Fibroblast of lung (primary cell): Measurements from ENCODE around the gene NKAIN2. TPM values are rescaled to one million over a fixed set of nuclear protein-coding genes. Genes with fewer than 3 reads are reported as not detected.
"Not testable (repeated sequence)": the region's sequence is repeated elsewhere in the genome, so short reads cannot be mapped to it uniquely, and the experiment has no call there.

Experiments
- DNase-seq, 2 donors: peaks; one replicate each; pipeline versions ENCODE4 v3.0.0 to v3.0.0-alpha.2; 2010; ENCODE audit warnings: low read depth in 2 of 2
- H2AFZ ChIP-seq: 2 replicates; pipeline ENCODE4 v1.5.1; 2012; ENCODE audit warnings: low read length, control low read depth, inconsistent platforms
- H3K27ac ChIP-seq: 2 replicates; pipeline ENCODE4 v1.5.1; 2011; ENCODE audit warnings: low read length, control low read depth; ENCODE audit not compliant: insufficient read depth
- H3K27me3 ChIP-seq: 2 replicates; pipeline ENCODE4 v1.5.1; 2011; ENCODE audit warnings: mild to moderate bottlenecking, low read length; ENCODE audit not compliant: control insufficient read depth, insufficient read depth
- H3K36me3 ChIP-seq: 2 replicates; pipeline ENCODE4 v1.5.1; 2011; ENCODE audit warnings: low read length; ENCODE audit not compliant: control insufficient read depth, insufficient read depth
- H3K4me1 ChIP-seq: 2 replicates; pipeline ENCODE4 v1.5.1; 2011; ENCODE audit warnings: low read length; ENCODE audit not compliant: control insufficient read depth, insufficient read depth; ENCODE audit errors: extremely low read depth
- H3K4me2 ChIP-seq: 2 replicates; pipeline ENCODE4 v1.5.1; 2011; ENCODE audit warnings: low read length, control low read depth; ENCODE audit not compliant: insufficient read depth; ENCODE audit errors: extremely low read depth
- H3K4me3 ChIP-seq, 4 experiments: fragments of 200-600 bp in 1 of 4; sonication (generic) in 1 of 4; replicated peaks in 1 of 4; 2 replicates each; pipeline ENCODE4 v1.5.1; 2011 to 2016; ENCODE audit warnings: low read length in 4 of 4, low read depth in 3 of 4, mild to moderate bottlenecking in 3 of 4, control low read depth in 2 of 4, inconsistent platforms in 1 of 4, mixed read lengths in 1 of 4; ENCODE audit not compliant: insufficient read depth in 1 of 4; ENCODE audit errors: control extremely low read depth in 1 of 4
- H3K79me2 ChIP-seq: 2 replicates; pipeline ENCODE4 v1.5.1; 2012; ENCODE audit warnings: mild to moderate bottlenecking, low read length, inconsistent platforms; ENCODE audit not compliant: control insufficient read depth, insufficient read depth
- H3K9ac ChIP-seq: 2 replicates; pipeline ENCODE4 v1.5.1; 2011; ENCODE audit warnings: mild to moderate bottlenecking, low read length, control low read depth; ENCODE audit not compliant: insufficient read depth
- H3K9me3 ChIP-seq: 2 replicates; pipeline ENCODE4 v1.5.1; 2012; ENCODE audit warnings: low read depth, low read length; ENCODE audit not compliant: control insufficient read depth, insufficient read depth
- H4K20me1 ChIP-seq: 2 replicates; pipeline ENCODE4 v1.5.1; 2011; ENCODE audit warnings: low read length; ENCODE audit not compliant: control insufficient read depth, insufficient read depth; ENCODE audit errors: extremely low read depth
- EZH2 ChIP-seq: IDR thresholded peaks from 2 replicates; pipeline ENCODE4 v1.5.1; 2012; ENCODE audit warnings: low read length, control low read depth, mild to moderate bottlenecking; ENCODE audit errors: missing control alignments
- polyA plus RNA-seq, 2 donors: library from polyadenylated mRNA; depleted of rRNA in 1 of 2; stranded (reverse) in 1 of 2; unstranded in 1 of 2; fragments of >200 nt; gene quantifications; 2 replicates each; pipeline ENCODE4 v1.2.1, GENCODE V29; 2011 to 2012; ENCODE audit warnings: missing spikeins in 1 of 2
- total RNA-seq: library from RNA; depleted of rRNA; stranded (reverse); fragments of >200 nt; gene quantifications from 2 replicates; pipeline ENCODE4 v1.2.1, GENCODE V29; 2014
- TF ChIP-seq, protein P1 (sequence below), 2 donors: IDR thresholded peaks in 1 of 2; conservative IDR thresholded peaks in 1 of 2; 1 replicate in 1 of 2; 2 replicates in 1 of 2; pipeline ENCODE4 v1.5.1; 2011 to 2012; ENCODE audit warnings: low read length in 2 of 2, control low read depth in 1 of 2, inconsistent platforms in 1 of 2, low read depth in 1 of 2, mild to moderate bottlenecking in 1 of 2

Gene NKAIN2
- total and polyA plus RNA-seq, 2 donors (not counting 1 experiment from before 2014, with no cell fraction given) = not detected

DNA sequence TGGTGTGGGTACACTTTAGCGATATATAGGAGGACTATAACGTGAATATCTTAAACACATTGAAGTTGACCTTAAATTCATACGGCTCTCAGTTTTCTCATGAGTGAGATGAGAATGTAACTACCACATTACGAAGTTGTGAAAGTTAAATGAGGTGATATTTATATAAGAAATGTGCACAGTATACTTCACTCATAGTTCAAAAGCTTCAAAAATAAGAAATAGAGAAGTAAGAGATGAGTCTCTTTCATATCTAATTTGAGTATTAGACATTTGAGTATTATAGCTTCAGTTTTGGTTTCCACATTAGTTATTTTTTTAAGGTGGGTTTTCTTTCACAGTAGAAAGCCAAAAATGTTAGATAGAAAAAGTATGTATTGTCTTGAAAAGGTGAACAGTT is 183.3 kb downstream of the NKAIN2 start:
- H3K36me3 ChIP-seq = no peaks in the 10 kb centered on the region
- no peak overlapping the region for H3K27ac ChIP-seq
- no peaks in the 10 kb centered on the region for H3K4me1 ChIP-seq
- no peak for DNase-seq
- H2AFZ ChIP-seq = no peak overlapping the region
- no peaks in the 10 kb centered on the region for H3K9me3 ChIP-seq
- no peak overlapping the region for H3K4me2 ChIP-seq
- H3K79me2 ChIP-seq = no peaks in the 10 kb centered on the region
- H3K27me3 ChIP-seq = no peaks in the 10 kb centered on the region
- TF ChIP-seq, protein P1, sequence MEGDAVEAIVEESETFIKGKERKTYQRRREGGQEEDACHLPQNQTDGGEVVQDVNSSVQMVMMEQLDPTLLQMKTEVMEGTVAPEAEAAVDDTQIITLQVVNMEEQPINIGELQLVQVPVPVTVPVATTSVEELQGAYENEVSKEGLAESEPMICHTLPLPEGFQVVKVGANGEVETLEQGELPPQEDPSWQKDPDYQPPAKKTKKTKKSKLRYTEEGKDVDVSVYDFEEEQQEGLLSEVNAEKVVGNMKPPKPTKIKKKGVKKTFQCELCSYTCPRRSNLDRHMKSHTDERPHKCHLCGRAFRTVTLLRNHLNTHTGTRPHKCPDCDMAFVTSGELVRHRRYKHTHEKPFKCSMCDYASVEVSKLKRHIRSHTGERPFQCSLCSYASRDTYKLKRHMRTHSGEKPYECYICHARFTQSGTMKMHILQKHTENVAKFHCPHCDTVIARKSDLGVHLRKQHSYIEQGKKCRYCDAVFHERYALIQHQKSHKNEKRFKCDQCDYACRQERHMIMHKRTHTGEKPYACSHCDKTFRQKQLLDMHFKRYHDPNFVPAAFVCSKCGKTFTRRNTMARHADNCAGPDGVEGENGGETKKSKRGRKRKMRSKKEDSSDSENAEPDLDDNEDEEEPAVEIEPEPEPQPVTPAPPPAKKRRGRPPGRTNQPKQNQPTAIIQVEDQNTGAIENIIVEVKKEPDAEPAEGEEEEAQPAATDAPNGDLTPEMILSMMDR (conservative IDR thresholded peaks at IDR 0.05 in 1 of 2, IDR thresholded peaks at IDR 0.05 in 1 of 2; ENCODE audit: low read depth in 1 of 2, low read length in 2 of 2) = no peak
- TF ChIP-seq EZH2 = no peak
- no peaks in the 10 kb centered on the region for H4K20me1 ChIP-seq
- no peak overlapping the region for H3K9ac ChIP-seq
- H3K4me3 ChIP-seq = no peak overlapping the region

- H3K79me2 ChIP-seq, H3K9me3 ChIP-seq, H3K27me3 ChIP-seq, H3K4me2 ChIP-seq, H3K36me3 ChIP-seq, H2AFZ ChIP-seq, H4K20me1 ChIP-seq, H3K4me3 ChIP-seq, H3K4me1 ChIP-seq, H3K27ac ChIP-seq, H3K9ac ChIP-seq, DNase-seq: not testable (repeated sequence)
Observed at GRCh38 chr6:123989918-123990317, 186.3 kb downstream of the NKAIN2 start.

- H3K9me3 ChIP-seq = no peaks in the 10 kb centered on the region
- no peaks in the 10 kb centered on the region for H3K79me2 ChIP-seq
- no peaks in the 10 kb centered on the region for H3K4me1 ChIP-seq
- DNase-seq = no peak
- H2AFZ ChIP-seq = no peak overlapping the region
- H4K20me1 ChIP-seq = no peaks in the 10 kb centered on the region
- H3K27me3 ChIP-seq = no peaks in the 10 kb centered on the region
- no peak overlapping the region for H3K4me3 ChIP-seq
- H3K4me2 ChIP-seq = no peak overlapping the region
- H3K9ac ChIP-seq = no peak overlapping the region
- H3K27ac ChIP-seq = no peak overlapping the region
- no peaks in the 10 kb centered on the region for H3K36me3 ChIP-seq
- TF ChIP-seq EZH2 = no peak
- TF ChIP-seq, protein P1 (conservative IDR thresholded peaks at IDR 0.05 in 1 of 2, IDR thresholded peaks at IDR 0.05 in 1 of 2; ENCODE audit: low read depth in 1 of 2, low read length in 2 of 2) = no peak
Observed at GRCh38 chr6:123990376-123990775, 186.7 kb downstream of the NKAIN2 start.
